ENCODE data around the gene ZCCHC8. TPM values are rescaled to one million over a fixed set of nuclear protein-coding genes. Genes with fewer than 3 reads are reported as not detected.
"Not testable (repeated sequence)": the region's sequence is repeated elsewhere in the genome, so short reads cannot be mapped to it uniquely, and the experiment has no call there.

The ZCCHC8 gene
- total RNA-seq, 2 experiments from 2014 or later = 49.4 to 54.8 TPM

GRCh38 chr12:122452701-122453285 is 47.9 kb downstream of the ZCCHC8 start:
- H3K9me3 ChIP-seq (ENCODE audit: control insufficient read depth in 1 of 2, insufficient read depth in 1 of 2, low read length in 2 of 2) = no peaks in the 10 kb centered on the region
- H3K4me3 Mint-ChIP-seq = peak overlapping the region; percentile 81
- ChIA-PET POLR2A (interaction anchor here (0.6 to 1.9 kb wide), 6 partner anchors 19 to 74 kb away, joined by 3 to 8 read pairs (median 5); partner anchors contain the start of genes KNTC1, RSRC2 and ZCCHC8), CTCF (interaction anchor here (0.9 kb wide), 1 partner anchor 19 kb away, joined by 4 read pairs; no protein-coding TSS in a partner anchor)
- H3K9me3 Mint-ChIP-seq = no peaks in the 10 kb centered on the region
- H3K27ac Mint-ChIP-seq = peak overlapping the region; percentile 91
- DNase-seq (peak in 4 of 14 experiments; percentile 3 to 35 (median 28)), ATAC-seq (ENCODE audit: poor library complexity) (peak; percentile 22)
- peaks cover 27% of the 10 kb centered on the region for H3K4me1 ChIP-seq (ENCODE audit: insufficient read depth, low read length)
- H3K36me3 ChIP-seq (ENCODE audit: insufficient read depth, low read length) = no peaks in the 10 kb centered on the region
- intact Hi-C loops (cut with DNase I, micrococcal nuclease) = loop anchor here (2.0 to 5.0 kb wide), 2 partner anchors 48 to 55 kb away; partner anchors contain the start of gene ZCCHC8 (in 1 of the 2)
- peak overlapping the region; percentile 39 to 51 for H3K27ac ChIP-seq (ENCODE audit: low read depth in 1 of 2, low read length in 2 of 2)
- no peak for TF ChIP-seq CTCF (IDR thresholded peaks at IDR 0.05)
- H3K4me3 ChIP-seq (ENCODE audit: low read length) = no peak overlapping the region
- no peaks in the 10 kb centered on the region for H3K27me3 ChIP-seq (ENCODE audit: control insufficient read depth in 1 of 2, insufficient read depth in 2 of 2, low read length in 2 of 2)
- peaks cover 30% of the 10 kb centered on the region for H3K4me1 Mint-ChIP-seq (ENCODE audit: low read depth)
- no peaks in the 10 kb centered on the region for H3K36me3 Mint-ChIP-seq (ENCODE audit: low read depth)
- H3K27me3 Mint-ChIP-seq = no peaks in the 10 kb centered on the region

GRCh38 chr12:122449317-122449716 is 51.4 kb downstream of the ZCCHC8 start:
- Mint-ChIP-seq H3K27ac (no peak overlapping the region), H3K4me3 (no peak overlapping the region), H3K36me3 (ENCODE audit: low read depth) (no peaks in the 10 kb centered on the region), H3K4me1 (ENCODE audit: low read depth) (peaks cover 25% of the 10 kb centered on the region), H3K9me3 (no peaks in the 10 kb centered on the region), H3K27me3 (no peaks in the 10 kb centered on the region)
- Histone ChIP-seq H3K36me3 (ENCODE audit: insufficient read depth, low read length) (no peaks in the 10 kb centered on the region), H3K4me1 (ENCODE audit: insufficient read depth, low read length) (peaks cover 20% of the 10 kb centered on the region), H3K27me3 (ENCODE audit: control insufficient read depth in 1 of 2, insufficient read depth in 2 of 2, low read length in 2 of 2) (no peaks in the 10 kb centered on the region), H3K9me3 (ENCODE audit: control insufficient read depth in 1 of 2, insufficient read depth in 1 of 2, low read length in 2 of 2) (no peaks in the 10 kb centered on the region), H3K4me3 (ENCODE audit: low read length) (no peak overlapping the region), H3K27ac (ENCODE audit: low read depth in 1 of 2, low read length in 2 of 2) (no peak overlapping the region)
- ChIA-PET POLR2A (interaction anchor here (0.6 kb wide), 1 partner anchor 43 kb away, joined by 3 read pairs; no protein-coding TSS in a partner anchor), CTCF (interaction anchor here (1.0 kb wide), 1 partner anchor 50 kb away, joined by 3 read pairs; no protein-coding TSS in a partner anchor)
- peak in 1 of 14 experiments; percentile 20 for DNase-seq
- TF ChIP-seq CTCF (IDR thresholded peaks at IDR 0.05) = no peak
- intact Hi-C loops (cut with DNase I, micrococcal nuclease) = no loop called here
- no peak for ATAC-seq (ENCODE audit: poor library complexity)

GRCh38 chr12:122447825-122448224 is 52.9 kb downstream of the ZCCHC8 start:
- H3K4me1 ChIP-seq (ENCODE audit: insufficient read depth, low read length); CTCF ChIA-PET; H3K27me3 Mint-ChIP-seq; POLR2A ChIA-PET; H3K27ac Mint-ChIP-seq; H3K4me1 Mint-ChIP-seq (ENCODE audit: low read depth); H3K27ac ChIP-seq (ENCODE audit: low read depth in 1 of 2, low read length in 2 of 2); H3K36me3 Mint-ChIP-seq (ENCODE audit: low read depth); H3K9me3 Mint-ChIP-seq; DNase-seq; H3K4me3 Mint-ChIP-seq; H3K9me3 ChIP-seq (ENCODE audit: control insufficient read depth in 1 of 2, insufficient read depth in 1 of 2, low read length in 2 of 2); ATAC-seq (ENCODE audit: poor library complexity); H3K4me3 ChIP-seq (ENCODE audit: low read length); H3K27me3 ChIP-seq (ENCODE audit: control insufficient read depth in 1 of 2, insufficient read depth in 2 of 2, low read length in 2 of 2); H3K36me3 ChIP-seq (ENCODE audit: insufficient read depth, low read length); intact Hi-C loops (cut with DNase I, micrococcal nuclease): not testable (repeated sequence)

GRCh38 chr12:122446390-122446789 is 54.3 kb downstream of the ZCCHC8 start:
- H3K36me3 ChIP-seq (ENCODE audit: insufficient read depth, low read length); intact Hi-C loops (cut with DNase I, micrococcal nuclease); POLR2A ChIA-PET; H3K9me3 Mint-ChIP-seq; H3K27ac ChIP-seq (ENCODE audit: low read depth in 1 of 2, low read length in 2 of 2); H3K4me1 ChIP-seq (ENCODE audit: insufficient read depth, low read length); H3K27ac Mint-ChIP-seq; H3K9me3 ChIP-seq (ENCODE audit: control insufficient read depth in 1 of 2, insufficient read depth in 1 of 2, low read length in 2 of 2); H3K4me3 Mint-ChIP-seq; H3K4me3 ChIP-seq (ENCODE audit: low read length); H3K4me1 Mint-ChIP-seq (ENCODE audit: low read depth); DNase-seq; ATAC-seq (ENCODE audit: poor library complexity); H3K36me3 Mint-ChIP-seq (ENCODE audit: low read depth); H3K27me3 ChIP-seq (ENCODE audit: control insufficient read depth in 1 of 2, insufficient read depth in 2 of 2, low read length in 2 of 2); H3K27me3 Mint-ChIP-seq: not testable (repeated sequence)
- CTCF ChIA-PET = interaction anchor here (1.2 kb wide), 1 partner anchor 25 kb away, joined by 5 read pairs; no protein-coding TSS in a partner anchor

GRCh38 chr12:122444071-122444470 is 56.7 kb downstream of the ZCCHC8 start:
- CTCF ChIA-PET; H3K9me3 Mint-ChIP-seq; DNase-seq; POLR2A ChIA-PET; H3K27me3 Mint-ChIP-seq; H3K27ac Mint-ChIP-seq; H3K36me3 Mint-ChIP-seq (ENCODE audit: low read depth); H3K4me1 ChIP-seq (ENCODE audit: insufficient read depth, low read length); intact Hi-C loops (cut with DNase I, micrococcal nuclease); H3K4me3 ChIP-seq (ENCODE audit: low read length); H3K9me3 ChIP-seq (ENCODE audit: control insufficient read depth in 1 of 2, insufficient read depth in 1 of 2, low read length in 2 of 2); ATAC-seq (ENCODE audit: poor library complexity); H3K27ac ChIP-seq (ENCODE audit: low read depth in 1 of 2, low read length in 2 of 2); H3K4me1 Mint-ChIP-seq (ENCODE audit: low read depth); H3K36me3 ChIP-seq (ENCODE audit: insufficient read depth, low read length); H3K4me3 Mint-ChIP-seq; H3K27me3 ChIP-seq (ENCODE audit: control insufficient read depth in 1 of 2, insufficient read depth in 2 of 2, low read length in 2 of 2): not testable (repeated sequence)

GRCh38 chr12:122438822-122439221 is 61.9 kb downstream of the ZCCHC8 start:
- H3K36me3 Mint-ChIP-seq (ENCODE audit: low read depth); H3K4me1 Mint-ChIP-seq (ENCODE audit: low read depth); H3K27me3 ChIP-seq (ENCODE audit: control insufficient read depth in 1 of 2, insufficient read depth in 2 of 2, low read length in 2 of 2): not testable (repeated sequence)

More at GRCh38 chr12:122438822-122439221, 61.9 kb downstream of the ZCCHC8 start:
- H3K4me3 ChIP-seq (ENCODE audit: low read length); H3K27ac Mint-ChIP-seq; DNase-seq; H3K4me3 Mint-ChIP-seq; H3K27ac ChIP-seq (ENCODE audit: low read depth in 1 of 2, low read length in 2 of 2); H3K4me1 ChIP-seq (ENCODE audit: insufficient read depth, low read length); H3K27me3 Mint-ChIP-seq; CTCF ChIA-PET; intact Hi-C loops (cut with DNase I, micrococcal nuclease); POLR2A ChIA-PET; H3K9me3 ChIP-seq (ENCODE audit: control insufficient read depth in 1 of 2, insufficient read depth in 1 of 2, low read length in 2 of 2); H3K9me3 Mint-ChIP-seq; ATAC-seq (ENCODE audit: poor library complexity); H3K36me3 ChIP-seq (ENCODE audit: insufficient read depth, low read length): not testable (repeated sequence)

Measured in CD4-positive, alpha-beta T cell (primary cell).